Inflammatory macrophage treated with lipopolysaccharide for 4 hours (primary cell): ENCODE data around the gene C11orf68.

Source experiments
- DNase-seq: peaks from one replicate; pipeline ENCODE4 v3.0.0-alpha.2; 2020

The C11orf68 gene

GRCh38 chr11:65888163-65888814, 30.6 kb downstream of the C11orf68 start, which contains the start of gene FIBP:
TSS of gene FIBP (minus strand) at chr11:65888471. CDS start at chr11:65888418, 53 bp downstream.
- peak; percentile 97 for DNase-seq

GRCh38 chr11:65887723-65888162, 31.1 kb downstream of the C11orf68 start:
- DNase-seq = no peak

DNA sequence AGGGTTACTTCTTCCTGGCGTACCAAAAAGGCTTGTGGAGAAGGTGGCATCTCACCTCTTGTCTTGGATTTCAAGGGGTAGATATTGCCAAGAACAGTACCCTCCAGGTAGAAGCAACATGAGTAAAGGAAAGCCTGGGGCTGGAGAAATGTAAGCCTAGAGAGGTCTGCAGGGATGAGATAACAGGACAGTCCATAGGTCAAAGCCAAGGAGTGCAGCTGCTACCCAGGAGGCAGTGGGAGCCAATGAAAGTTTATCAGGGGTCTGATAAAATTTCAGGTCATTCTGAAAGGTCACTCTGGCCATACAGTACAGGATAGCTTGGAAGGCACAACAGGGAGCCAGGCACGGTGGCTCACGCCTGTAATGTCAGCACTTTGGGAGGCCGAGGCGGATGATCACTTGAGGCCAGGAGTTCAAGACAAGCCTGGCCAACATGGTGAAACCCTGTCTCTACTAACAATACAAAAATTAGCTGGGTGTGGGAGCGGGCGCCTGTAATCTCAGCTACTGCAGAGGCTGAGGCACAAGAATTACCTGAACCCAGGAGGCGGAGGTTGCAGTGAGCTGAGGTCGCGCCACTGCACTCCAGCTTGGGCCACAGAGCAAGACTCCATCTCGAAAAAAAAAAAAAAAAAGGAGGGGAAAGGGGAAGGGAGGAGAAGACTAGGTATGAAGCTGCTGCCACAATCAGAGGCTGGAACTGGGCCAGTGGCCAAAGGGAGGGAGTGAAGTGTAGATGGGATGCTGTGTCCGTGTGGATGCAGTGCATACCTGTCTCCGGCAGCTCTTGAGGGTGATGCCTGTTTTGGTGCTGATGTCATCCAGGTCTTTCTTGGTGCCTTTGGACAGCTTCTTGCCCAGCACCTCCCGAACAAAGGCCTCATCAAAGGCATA, 31.8 kb downstream of the C11orf68 start:
- DNase-seq = no peak

GRCh38 chr11:65885808-65886536, 32.9 kb downstream of the C11orf68 start:
- no peak for DNase-seq

GRCh38 chr11:65885231-65885630, 33.6 kb downstream of the C11orf68 start:
- no peak for DNase-seq

GRCh38 chr11:65884716-65885092, 34.2 kb downstream of the C11orf68 start:
- DNase-seq = peak; percentile 79

- DNase-seq = no peak
Observed at GRCh38 chr11:65883786-65884715, 34.8 kb downstream of the C11orf68 start.

DNA sequence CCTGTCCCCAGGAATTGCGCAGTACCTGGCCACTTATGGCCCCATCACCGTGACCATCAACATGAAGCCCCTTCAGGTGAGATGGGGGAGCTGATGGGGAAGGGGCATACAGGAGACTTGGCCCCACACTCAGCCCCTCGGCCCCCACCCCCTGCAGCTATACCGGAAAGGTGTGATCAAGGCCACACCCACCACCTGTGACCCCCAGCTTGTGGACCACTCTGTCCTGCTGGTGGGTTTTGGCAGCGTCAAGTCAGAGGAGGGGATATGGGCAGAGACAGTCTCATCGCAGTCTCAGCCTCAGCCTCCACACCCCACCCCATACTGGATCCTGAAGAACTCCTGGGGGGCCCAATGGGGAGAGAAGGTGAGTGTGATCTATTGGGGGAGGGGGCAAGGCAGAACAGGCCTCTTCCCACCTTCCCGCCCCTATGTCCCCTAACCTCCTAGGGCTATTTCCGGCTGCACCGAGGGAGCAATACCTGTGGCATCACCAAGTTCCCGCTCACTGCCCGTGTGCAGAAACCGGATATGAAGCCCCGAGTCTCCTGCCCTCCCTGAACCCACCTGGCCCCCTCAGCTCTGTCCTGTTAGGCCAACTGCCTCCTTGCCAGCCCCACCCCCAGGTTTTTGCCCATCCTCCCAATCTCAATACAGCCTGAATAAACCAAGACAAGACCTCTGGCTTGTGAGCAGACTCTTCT, 35.7 kb downstream of the C11orf68 start:
- DNase-seq = no peak

GRCh38 chr11:65882120-65883057, 36.5 kb downstream of the C11orf68 start:
- no peak for DNase-seq

DNA sequence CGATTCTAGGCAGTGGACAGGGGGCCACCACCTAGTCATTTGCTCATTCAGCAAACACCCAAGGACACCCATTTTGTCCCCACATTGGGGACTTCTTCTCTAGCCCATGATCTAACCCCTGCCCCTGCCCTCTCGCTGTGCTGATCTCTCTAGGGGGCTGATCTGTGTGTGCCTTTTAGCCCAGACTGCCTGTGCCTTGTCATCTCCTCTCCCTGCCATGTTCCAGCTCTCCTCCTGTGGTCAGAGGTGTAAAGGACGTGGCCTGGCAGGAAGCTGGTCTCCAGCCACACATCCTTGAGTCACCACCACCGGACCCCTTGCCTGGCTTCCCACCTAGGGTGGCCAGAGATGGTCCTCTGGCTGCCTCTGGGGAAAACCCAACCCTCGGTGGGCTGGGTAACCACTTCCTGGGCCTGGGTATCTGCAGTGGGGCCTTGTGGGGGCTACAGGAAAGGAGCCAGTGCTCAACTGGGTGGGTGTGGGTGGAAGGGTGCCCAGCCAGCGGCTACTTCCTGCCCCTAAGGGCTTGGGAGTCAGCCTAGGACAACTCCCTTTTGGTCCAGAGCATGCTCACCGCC, 37.9 kb downstream of the C11orf68 start:
- no peak for DNase-seq

- no peak for DNase-seq
Observed at GRCh38 chr11:65880027-65880426, 38.8 kb downstream of the C11orf68 start.

DNA sequence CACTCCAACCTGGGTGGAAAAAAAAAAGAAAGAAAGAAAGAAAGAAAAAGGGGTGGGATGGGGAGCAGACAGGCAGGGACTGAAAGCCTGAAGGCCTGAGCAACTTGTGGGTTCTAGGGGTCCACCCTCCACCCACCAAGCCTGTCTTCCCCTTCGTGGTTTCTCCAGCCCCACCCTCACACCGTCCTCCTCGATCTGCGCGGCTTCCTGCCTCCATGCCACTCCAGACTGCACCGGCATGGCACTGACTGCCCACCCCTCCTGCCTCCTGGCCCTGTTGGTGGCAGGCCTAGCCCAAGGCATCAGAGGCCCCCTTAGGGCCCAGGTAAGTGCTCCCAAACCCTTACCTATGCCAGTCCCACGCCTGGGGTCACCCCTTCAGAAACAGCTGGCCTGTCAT, 39.2 kb downstream of the C11orf68 start, which contains the start of gene CTSW:
Gene CTSW (plus strand): TSS at position 221 of the 400 bp plus-strand sequence. CDS start 18 bp downstream, at position 239.
- DNase-seq = peak; percentile 26

GRCh38 chr11:65873318-65874156, 45.3 kb downstream of the C11orf68 start:
- peak; percentile 93 for DNase-seq

DNA sequence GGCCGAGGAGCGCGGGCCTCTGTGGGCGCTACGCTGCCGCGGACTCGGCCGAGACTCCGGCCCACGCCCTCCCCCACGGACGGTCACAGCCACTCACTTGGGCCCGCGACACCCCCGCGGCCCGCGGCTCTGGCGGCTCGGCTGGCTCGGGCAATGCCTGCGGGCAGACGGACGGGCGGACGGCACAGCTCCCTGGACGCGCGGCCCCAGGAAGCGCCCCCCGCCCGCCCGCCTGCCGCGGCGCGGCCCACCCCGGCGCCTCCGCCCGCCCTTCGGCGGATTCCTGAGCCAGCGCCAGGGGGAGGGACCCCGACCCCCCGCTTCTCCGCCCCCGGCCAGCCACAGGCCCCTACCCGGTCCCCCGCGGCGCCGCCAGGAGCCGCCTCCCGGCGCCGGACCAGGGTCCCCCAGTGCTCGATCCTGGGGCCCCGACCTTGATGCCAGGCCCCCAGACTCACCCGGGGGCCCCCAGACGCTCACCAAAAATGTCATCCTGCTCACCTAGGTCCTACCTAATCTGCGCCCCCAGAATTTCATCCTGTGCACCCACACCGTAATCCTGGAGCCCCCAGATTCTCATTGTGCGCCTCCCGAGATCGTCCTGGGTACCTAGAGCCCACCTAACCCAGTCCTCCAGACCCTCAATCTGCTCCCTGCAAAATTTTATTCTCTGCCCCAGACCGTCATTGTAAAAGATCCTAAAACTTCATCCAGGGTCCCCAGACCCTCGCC, 46.1 kb downstream of the C11orf68 start, which contains the start of gene EFEMP2:
Gene EFEMP2 (minus strand): TSS at position 215 of the 732 bp plus-strand sequence. CDS start 446 bp downstream, outside the sequence.
- peak; percentile 14 for DNase-seq

- DNase-seq = no peak
Observed at GRCh38 chr11:65871811-65872548, 46.9 kb downstream of the C11orf68 start.

GRCh38 chr11:65870706-65871681, 47.9 kb downstream of the C11orf68 start:
- no peak for DNase-seq
